GM10248 (cell line): Measurements from ENCODE around the gene CCR7.
"Not testable (repeated sequence)": the region's sequence is repeated elsewhere in the genome, so short reads cannot be mapped to it uniquely, and the experiment has no call there.

Experiments used
- CTCF ChIA-PET: fragments of 300-600 bp; sonication (Branson Sonifier 250); formaldehyde crosslinking; extraction: SDS; loops from one replicate; lab custom pipeline; 2021; ENCODE audit warnings: antibody characterized with exemption; lab: Yijun Ruan, JAX
- POLR2A ChIA-PET: fragments of 350-650 bp; sonication (Branson Sonifier 250); formaldehyde crosslinking; extraction: SDS; loops from one replicate; lab custom pipeline; 2020; ENCODE audit warnings: antibody characterized with exemption; lab: Yijun Ruan, JAX
- DNase-seq: peaks from one replicate; pipeline ENCODE4 v3.0.0; 2012; ENCODE audit errors: extremely low spot score
- CTCF ChIP-seq: IDR thresholded peaks from 2 replicates; pipeline ENCODE4 v1.5.1; 2012; ENCODE audit warnings: mild to moderate bottlenecking, low read depth; ENCODE audit errors: extremely low read depth, missing control alignments, control extremely low read depth

Gene CCR7

GRCh38 chr17:40547785-40548478 is 17.3 kb downstream of the CCR7 start:
- CTCF ChIA-PET: interaction anchor here (0.7 to 24.3 kb wide), 10 partner anchors 9 to 202 kb away, joined by 3 to 356 read pairs (median 6); no protein-coding TSS in a partner anchor
- no peak for DNase-seq
- POLR2A ChIA-PET: interaction anchor here (1.3 to 1.8 kb wide), 4 partner anchors 8 to 13 kb away, joined by 3 to 4 read pairs (median 4); no protein-coding TSS in a partner anchor
- TF ChIP-seq CTCF: no peak

GRCh38 chr17:40547079-40547784 is 18.0 kb downstream of the CCR7 start:
- no peak for DNase-seq
- TF ChIP-seq CTCF: no peak
- ChIA-PET CTCF (interaction anchor here (1.2 to 24.3 kb wide), 7 partner anchors 9 to 201 kb away, joined by 3 to 356 read pairs (median 11); no protein-coding TSS in a partner anchor), POLR2A (interaction anchor here (1.3 to 1.5 kb wide), 3 partner anchors 10 to 13 kb away, joined by 3 to 4 read pairs (median 3); no protein-coding TSS in a partner anchor)

- CTCF ChIA-PET: interaction anchor here (3.1 to 24.3 kb wide), 2 partner anchors 9 to 11 kb away, joined by 11 to 356 read pairs; no protein-coding TSS in a partner anchor
- POLR2A ChIA-PET, DNase-seq: not testable (repeated sequence)
Measured at GRCh38 chr17:40546497-40546896, 18.8 kb downstream of the CCR7 start.

GRCh38 chr17:40545660-40546059 is 19.6 kb downstream of the CCR7 start:
- ChIA-PET POLR2A (interaction anchor here (1.3 kb wide), 1 partner anchor 102 kb away, joined by 3 read pairs; the partner anchor contains the start of gene SMARCE1), CTCF (interaction anchor here (16.5 to 24.3 kb wide), 2 partner anchors 8 kb away, joined by 356 read pairs; partner anchors contain the start of gene CCR7)
- no peak for TF ChIP-seq CTCF
- no peak for DNase-seq

GRCh38 chr17:40542558-40543411 is 22.5 kb downstream of the CCR7 start:
- CTCF ChIA-PET: interaction anchor here (1.0 to 24.3 kb wide), 4 partner anchors 5 to 1120 kb away, joined by 4 to 356 read pairs (median 180); partner anchors contain the start of gene CCR7
- POLR2A ChIA-PET: interaction anchor here (0.6 to 1.6 kb wide), 5 partner anchors 11 to 317 kb away, joined by 3 to 5 read pairs (median 4); no protein-coding TSS in a partner anchor
- peak; percentile 71 for DNase-seq
- TF ChIP-seq CTCF: no peak

GRCh38 chr17:40541873-40542557 is 23.3 kb downstream of the CCR7 start:
- no peak for TF ChIP-seq CTCF

More at GRCh38 chr17:40541873-40542557, 23.3 kb downstream of the CCR7 start:
- CTCF ChIA-PET: interaction anchor here (1.1 to 24.3 kb wide), 4 partner anchors 4 to 183 kb away, joined by 4 to 356 read pairs (median 184); partner anchors contain the start of gene CCR7
- no peak for DNase-seq
- POLR2A ChIA-PET: interaction anchor here (0.8 to 1.2 kb wide), 2 partner anchors 11 to 20 kb away, joined by 4 read pairs; no protein-coding TSS in a partner anchor
